ENCODE measurements around the gene GFRA1.

The GFRA1 gene, protein sequence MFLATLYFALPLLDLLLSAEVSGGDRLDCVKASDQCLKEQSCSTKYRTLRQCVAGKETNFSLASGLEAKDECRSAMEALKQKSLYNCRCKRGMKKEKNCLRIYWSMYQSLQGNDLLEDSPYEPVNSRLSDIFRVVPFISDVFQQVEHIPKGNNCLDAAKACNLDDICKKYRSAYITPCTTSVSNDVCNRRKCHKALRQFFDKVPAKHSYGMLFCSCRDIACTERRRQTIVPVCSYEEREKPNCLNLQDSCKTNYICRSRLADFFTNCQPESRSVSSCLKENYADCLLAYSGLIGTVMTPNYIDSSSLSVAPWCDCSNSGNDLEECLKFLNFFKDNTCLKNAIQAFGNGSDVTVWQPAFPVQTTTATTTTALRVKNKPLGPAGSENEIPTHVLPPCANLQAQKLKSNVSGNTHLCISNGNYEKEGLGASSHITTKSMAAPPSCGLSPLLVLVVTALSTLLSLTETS

GRCh38 chr10:116272440-116273283 is at the start of gene GFRA1:
Gene GFRA1 (minus strand): TSS chr10:116273206. CDS start chr10:116272029, 1,177 bp downstream.
- no peak for DNase-seq (ENCODE audit: low read depth)
- peak within 1 kb of the TSS; percentile 62 for H3K4me3 ChIP-seq (ENCODE audit: low read depth, low read length)

DNA sequence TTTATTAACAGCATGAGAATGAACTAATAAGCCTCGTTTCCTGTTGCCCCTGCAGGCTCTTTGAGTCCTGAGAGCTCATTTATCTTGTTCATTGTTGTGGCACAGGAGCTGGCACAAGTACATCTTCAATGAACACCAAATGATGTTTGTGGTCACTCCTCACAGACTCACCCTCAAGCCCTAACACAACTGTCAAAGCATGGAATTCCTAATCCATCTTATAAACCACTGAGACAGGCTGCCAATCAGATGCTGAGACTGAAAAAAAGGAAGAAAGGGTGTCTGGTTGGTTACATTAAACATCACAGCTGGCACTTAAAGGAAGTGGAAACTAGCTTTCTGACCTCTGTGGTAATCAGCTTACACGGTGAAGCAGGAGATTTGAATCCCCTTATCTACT is 43.5 kb upstream of the GFRA1 start:
- DNase-seq (ENCODE audit: low read depth), result no peak
- H3K4me3 ChIP-seq (ENCODE audit: low read depth, low read length), result no peak overlapping the region

DNA sequence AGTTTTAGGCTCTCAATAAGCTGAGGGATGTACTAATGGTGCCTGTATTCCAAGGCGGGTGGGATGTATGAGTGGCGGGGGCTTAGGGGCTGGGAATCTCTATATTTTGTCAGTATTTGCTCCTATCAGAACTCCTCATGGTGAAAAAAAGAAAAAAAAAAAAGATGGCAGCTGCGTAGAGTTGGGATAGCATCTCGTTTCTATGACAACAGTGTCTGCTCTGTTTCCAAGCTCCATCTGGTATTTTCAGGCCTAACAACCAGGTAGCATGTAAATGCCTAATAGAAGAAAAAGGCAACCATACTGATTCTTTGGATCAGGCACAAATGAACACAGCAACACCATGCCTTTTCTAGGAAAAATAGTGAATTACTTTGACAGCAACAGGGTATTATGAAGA is 39.5 kb upstream of the GFRA1 start:
- no peak for DNase-seq (ENCODE audit: low read depth)
- no peak overlapping the region for H3K4me3 ChIP-seq (ENCODE audit: low read depth, low read length)

DNA sequence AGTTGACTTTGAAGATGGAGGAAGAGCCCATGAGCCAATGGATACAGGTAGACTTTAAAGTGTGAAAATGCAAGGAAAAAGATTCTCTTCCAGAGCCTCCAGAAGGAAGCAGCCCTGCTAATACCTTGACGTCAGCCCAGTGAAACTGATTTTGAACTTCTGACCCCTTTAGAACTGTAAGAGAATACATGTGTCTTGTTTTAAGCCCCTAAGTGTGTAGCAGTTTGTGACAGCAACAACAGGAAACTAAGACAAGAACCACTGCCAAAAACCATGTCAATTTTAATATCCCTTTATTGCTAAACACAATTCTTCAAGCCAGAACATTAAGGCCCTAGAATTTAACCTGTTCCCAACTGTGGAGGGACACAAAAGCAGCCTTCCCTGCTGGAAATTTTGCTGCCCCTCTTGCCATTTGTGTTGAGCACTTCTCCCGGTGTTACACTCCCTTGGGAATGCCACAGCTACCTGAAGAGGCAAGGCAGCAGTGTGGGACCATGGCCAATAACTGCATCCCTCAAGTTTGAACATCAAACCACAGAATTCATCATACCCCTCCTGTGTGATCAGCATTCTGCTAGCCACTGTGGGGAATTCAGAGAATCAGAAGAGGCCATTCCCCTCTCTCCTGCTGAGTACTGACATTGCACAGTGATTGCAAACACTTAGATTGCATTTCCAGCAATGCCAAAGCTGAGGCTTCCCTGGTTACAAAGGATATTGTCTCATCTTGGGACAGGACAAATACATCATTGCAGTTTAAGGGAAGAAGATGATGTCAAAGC is 38.9 kb upstream of the GFRA1 start:
- DNase-seq (ENCODE audit: low read depth), result no peak

GRCh38 chr10:116311016-116311415 is 38.0 kb upstream of the GFRA1 start:
- no peak for DNase-seq (ENCODE audit: low read depth)
- H3K4me3 ChIP-seq (ENCODE audit: low read depth, low read length), result no peak overlapping the region

More for the DNA sequence above, 38.9 kb upstream of the GFRA1 start:
- no peak overlapping the region for H3K4me3 ChIP-seq (ENCODE audit: low read depth, low read length)

DNA sequence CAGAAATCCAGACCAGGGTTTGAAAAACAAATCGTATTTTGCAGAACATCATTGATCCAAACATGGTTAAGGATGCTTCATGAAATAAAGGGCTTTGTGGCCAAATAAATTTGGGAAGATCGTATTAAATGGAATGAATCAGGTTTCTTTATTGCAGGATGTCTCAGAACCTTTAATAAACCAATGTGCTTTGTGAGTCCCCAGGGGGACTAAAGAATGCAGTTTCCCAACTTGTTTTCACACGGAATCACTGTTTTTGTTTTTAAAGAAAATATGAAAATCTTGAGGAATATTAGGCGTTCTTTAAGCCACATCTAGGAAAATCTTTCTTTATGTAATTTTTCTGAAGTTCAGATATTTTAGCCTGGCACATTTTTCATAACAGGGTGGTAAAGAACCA is 34.4 kb upstream of the GFRA1 start:
- DNase-seq (ENCODE audit: low read depth), result no peak

DNA sequence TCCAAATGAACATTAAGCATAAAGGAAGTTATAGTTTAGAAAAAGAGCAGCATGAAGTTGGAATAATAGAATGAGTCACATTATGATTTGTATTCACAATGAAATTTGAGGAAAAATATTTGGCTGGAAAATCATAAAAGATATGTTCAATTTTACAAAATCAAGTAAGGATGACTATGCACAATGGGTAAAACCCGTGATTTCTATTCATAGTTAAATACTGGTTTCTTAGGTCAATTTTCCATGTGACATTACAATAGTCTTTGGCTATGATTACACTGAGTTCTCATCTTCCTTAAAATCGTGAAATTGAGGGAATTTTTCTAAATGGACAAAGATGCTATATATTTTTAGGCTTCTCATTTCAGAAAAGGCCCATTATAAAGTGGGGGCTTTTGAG is 33.8 kb upstream of the GFRA1 start:
- H3K4me3 ChIP-seq (ENCODE audit: low read depth, low read length), result no peak overlapping the region
- no peak for DNase-seq (ENCODE audit: low read depth)

More for the DNA sequence above, 34.4 kb upstream of the GFRA1 start:
- H3K4me3 ChIP-seq (ENCODE audit: low read depth, low read length), result no peak overlapping the region

- DNase-seq (ENCODE audit: low read depth), result no peak
- H3K4me3 ChIP-seq (ENCODE audit: low read depth, low read length), result no peak overlapping the region
These were observed 31.9 kb upstream of the GFRA1 start for GRCh38 chr10:116304923-116305322.

GRCh38 chr10:116300542-116300941 is 27.5 kb upstream of the GFRA1 start:
- no peak for DNase-seq (ENCODE audit: low read depth)
- H3K4me3 ChIP-seq (ENCODE audit: low read depth, low read length), result no peak overlapping the region

GRCh38 chr10:116298586-116298985 is 25.6 kb upstream of the GFRA1 start:
- H3K4me3 ChIP-seq (ENCODE audit: low read depth, low read length), result no peak overlapping the region
- no peak for DNase-seq (ENCODE audit: low read depth)

- no peak for DNase-seq (ENCODE audit: low read depth)
These were observed 23.3 kb upstream of the GFRA1 start for GRCh38 chr10:116296291-116296721.

DNA sequence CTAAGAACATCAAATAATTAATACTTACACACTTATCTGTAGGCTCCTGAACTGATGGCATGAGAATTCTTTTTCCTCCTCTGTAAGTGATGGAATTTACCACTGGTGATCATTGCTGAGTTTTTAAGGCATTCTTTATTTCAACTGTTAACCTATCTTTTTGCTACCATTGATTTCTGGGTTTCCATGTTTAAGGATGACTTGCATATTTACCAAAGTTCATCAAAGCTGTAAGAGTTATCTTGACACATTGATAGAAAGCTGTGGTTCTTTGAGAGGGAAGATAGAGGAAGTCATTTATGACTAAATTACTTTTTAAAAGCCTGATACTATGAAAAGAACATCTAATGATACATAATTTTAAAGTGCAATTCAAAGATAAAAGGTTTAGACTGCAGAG is 19.5 kb upstream of the GFRA1 start:
- DNase-seq (ENCODE audit: low read depth), result no peak
- no peak overlapping the region for H3K4me3 ChIP-seq (ENCODE audit: low read depth, low read length)

More at GRCh38 chr10:116296291-116296721, 23.3 kb upstream of the GFRA1 start:
- H3K4me3 ChIP-seq (ENCODE audit: low read depth, low read length), result no peak overlapping the region

DNA sequence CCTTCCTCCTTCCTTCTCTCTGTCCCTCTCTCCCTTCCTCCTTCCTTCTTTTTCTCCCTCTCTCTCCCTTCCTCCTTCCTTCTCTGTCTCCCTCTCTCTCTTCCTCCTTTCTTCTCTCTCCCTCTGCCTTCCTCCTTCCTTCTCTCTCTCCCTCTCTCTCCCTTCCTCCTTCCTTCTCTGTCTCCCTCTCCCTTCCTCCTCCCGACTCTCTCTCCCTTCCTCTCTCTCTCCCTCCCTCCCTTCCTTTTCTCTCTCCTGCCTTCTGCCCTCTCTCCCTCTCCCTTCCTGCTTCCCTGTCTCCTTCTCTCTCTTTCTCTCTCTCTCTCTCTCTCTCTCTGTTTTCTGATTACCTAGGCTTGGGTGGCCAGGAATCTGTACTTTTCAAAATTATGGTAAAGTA is 16.6 kb upstream of the GFRA1 start:
- H3K4me3 ChIP-seq (ENCODE audit: low read depth, low read length), result no peak overlapping the region
- no peak for DNase-seq (ENCODE audit: low read depth)

DNA sequence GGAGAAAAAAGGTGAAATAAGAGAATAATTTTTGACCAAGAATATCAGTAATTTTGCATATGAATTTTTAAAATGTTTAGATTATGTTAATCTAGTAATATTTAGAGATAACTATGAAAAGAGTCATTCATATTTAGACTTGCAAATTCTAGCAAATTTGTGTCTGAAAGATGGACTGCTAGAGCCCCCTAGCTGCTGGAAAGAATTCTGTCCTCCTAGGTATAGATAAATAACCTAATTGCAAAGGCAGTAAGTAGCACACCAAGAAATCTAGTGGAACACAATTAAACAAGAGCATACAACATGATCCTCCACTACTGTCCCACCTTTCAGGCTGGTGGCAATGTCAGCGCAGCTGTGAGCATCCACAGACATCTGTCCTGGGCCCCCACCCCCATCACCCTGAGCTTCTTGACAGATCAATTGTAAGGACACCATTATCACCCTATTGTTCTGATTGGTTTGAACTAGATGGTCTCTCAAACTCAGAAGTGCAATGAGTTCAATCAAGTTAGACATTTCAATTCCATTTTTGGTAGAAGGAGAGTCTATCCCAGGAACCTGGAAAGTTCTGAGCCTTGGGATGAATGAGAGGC is 15.0 kb upstream of the GFRA1 start:
- DNase-seq (ENCODE audit: low read depth), result no peak
- H3K4me3 ChIP-seq (ENCODE audit: low read depth, low read length), result no peak overlapping the region

DNA sequence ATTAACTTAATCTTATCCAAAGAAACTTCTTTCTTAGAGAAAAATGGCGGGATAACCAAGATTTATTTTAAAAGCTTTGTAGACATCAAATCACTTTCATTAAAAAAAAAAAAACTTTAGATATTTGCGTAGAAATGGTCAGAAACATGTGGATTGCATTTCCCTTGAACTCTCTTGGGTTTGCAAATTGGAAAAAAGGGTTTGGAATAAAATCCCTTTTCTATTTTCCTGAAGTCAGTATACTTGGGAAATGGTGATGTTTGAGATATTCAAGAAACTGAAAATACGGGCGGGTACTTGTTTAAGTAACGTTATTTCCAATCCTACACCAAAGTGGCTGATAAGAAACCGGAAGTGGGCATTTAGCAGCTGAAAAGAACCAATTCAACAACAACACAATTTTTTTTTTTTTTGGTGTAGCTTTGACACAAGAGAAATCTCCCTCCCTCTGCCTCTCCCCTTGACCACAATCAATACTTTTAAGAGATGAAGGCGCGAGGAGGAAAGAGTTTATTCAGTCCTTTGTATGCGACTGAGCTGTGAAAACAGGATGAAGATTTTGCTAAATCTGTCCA is 13.7 kb upstream of the GFRA1 start:
- H3K4me3 ChIP-seq (ENCODE audit: low read depth, low read length), result no peak overlapping the region
- DNase-seq (ENCODE audit: low read depth), result no peak

DNA sequence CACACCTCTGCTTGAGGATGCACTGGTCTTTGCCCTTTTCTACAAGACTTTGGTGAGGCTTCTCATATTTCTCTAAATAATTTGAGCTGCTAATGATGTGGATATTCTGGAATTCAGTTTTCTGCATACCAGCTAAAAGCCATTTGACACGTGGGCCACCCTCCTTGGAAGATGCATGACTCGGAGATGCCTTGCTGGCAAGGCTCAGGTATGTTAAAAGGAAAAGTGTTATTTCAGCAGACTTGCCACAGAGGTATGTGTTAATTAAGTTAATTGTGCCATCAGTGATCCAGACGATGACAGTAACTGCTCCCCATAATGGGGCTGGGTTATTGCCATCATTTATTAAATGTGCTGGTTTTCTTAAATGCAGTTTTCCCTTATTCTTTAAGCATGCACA is 8.8 kb upstream of the GFRA1 start:
- H3K4me3 ChIP-seq (ENCODE audit: low read depth, low read length), result no peak overlapping the region
- no peak for DNase-seq (ENCODE audit: low read depth)

DNA sequence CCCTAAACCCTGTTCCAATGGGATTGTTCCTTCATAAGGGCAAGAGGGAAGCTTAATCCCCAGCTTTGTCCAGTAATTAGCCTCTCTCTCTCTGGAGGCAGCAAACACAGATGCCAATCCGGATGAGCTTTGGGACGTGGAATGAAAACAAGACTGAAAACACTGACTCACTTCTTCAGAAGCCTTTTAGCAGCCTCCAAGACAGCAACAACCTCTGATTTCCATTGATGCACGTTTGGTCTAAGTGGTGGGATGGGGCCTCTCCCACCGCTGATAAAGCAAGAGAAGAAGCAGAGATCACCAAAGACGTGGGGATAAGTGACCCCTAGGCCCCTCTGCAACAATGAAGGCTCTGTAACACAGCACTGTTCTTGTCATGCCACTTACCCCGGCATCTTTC is 5.8 kb upstream of the GFRA1 start:
- no peak overlapping the region for H3K4me3 ChIP-seq (ENCODE audit: low read depth, low read length)

DNA sequence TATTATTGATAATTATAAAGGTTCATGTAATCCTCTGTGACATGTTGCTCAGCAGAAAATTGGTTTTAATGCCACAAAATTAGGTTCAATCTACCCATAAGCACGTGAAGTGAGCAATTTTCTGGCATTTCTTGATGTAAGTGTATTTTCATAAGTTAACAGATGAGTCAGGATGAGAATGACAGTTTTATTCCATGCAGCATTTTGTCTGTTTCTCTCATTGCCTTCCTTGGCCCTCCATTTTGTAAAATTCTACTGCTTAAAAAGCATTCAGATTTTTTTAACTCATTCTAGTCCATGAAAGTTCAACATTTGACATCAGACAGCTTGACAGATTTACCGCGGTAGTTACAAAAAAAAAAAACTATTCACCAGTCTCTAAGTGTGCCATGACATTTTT is 4.0 kb upstream of the GFRA1 start:
- DNase-seq (ENCODE audit: low read depth), result no peak
- H3K4me3 ChIP-seq (ENCODE audit: low read depth, low read length), result no peak overlapping the region

More for the DNA sequence above, 5.8 kb upstream of the GFRA1 start:
- DNase-seq (ENCODE audit: low read depth), result no peak

Data from skeletal muscle cell (primary cell).